Liver (tissue), 9 donors: ENCODE data around the gene APBA3. TPM values are rescaled to one million over a fixed set of nuclear protein-coding genes. Genes with fewer than 3 reads are reported as not detected.

Experiments
- DNase-seq: peaks from one replicate; pipeline ENCODE4 v3.0.0-alpha.2; 2017; ENCODE audit warnings: low spot score
- H3K27ac ChIP-seq, 2 donors: one replicate each; pipeline ENCODE4 v1.7.0; 2013; ENCODE audit warnings: inconsistent platforms in 2 of 2, low read length in 2 of 2, control low read depth in 1 of 2, low read depth in 1 of 2, mild to moderate bottlenecking in 1 of 2
- H3K27me3 ChIP-seq, 4 donors: one replicate each; pipeline versions ENCODE4 v1.6.1 to v1.7.0; 2013; ENCODE audit warnings: low read length in 3 of 4, inconsistent platforms in 1 of 4, mild to moderate bottlenecking in 1 of 4, moderate library complexity in 1 of 4; ENCODE audit not compliant: control insufficient read depth in 4 of 4, insufficient read depth in 4 of 4
- H3K36me3 ChIP-seq, 4 donors: one replicate each; pipeline versions ENCODE4 v1.6.1 to v1.7.0; 2013; ENCODE audit warnings: low read length in 3 of 4, mild to moderate bottlenecking in 3 of 4, low read depth in 1 of 4, moderate library complexity in 1 of 4; ENCODE audit not compliant: control insufficient read depth in 4 of 4, insufficient read depth in 3 of 4
- H3K4me1 ChIP-seq, 4 donors: one replicate each; pipeline versions ENCODE4 v1.6.1 to v1.7.0; 2013; ENCODE audit warnings: low read length in 3 of 4, mild to moderate bottlenecking in 3 of 4, moderate library complexity in 1 of 4; ENCODE audit not compliant: control insufficient read depth in 4 of 4, insufficient read depth in 4 of 4
- H3K4me3 ChIP-seq, 3 donors: one replicate each; pipeline versions ENCODE4 v1.6.1 to v1.7.0; 2013; ENCODE audit warnings: low read length in 3 of 3, control low read depth in 1 of 3, low read depth in 1 of 3, mild to moderate bottlenecking in 1 of 3
- H3K9ac ChIP-seq, 2 donors: one replicate each; pipeline ENCODE4 v1.7.0; 2013; ENCODE audit warnings: low read length in 2 of 2, mild to moderate bottlenecking in 2 of 2, moderate library complexity in 2 of 2, control low read depth in 1 of 2, low read depth in 1 of 2
- H3K9me3 ChIP-seq, 4 donors: one replicate each; pipeline versions ENCODE4 v1.6.1 to v1.7.0; 2013; ENCODE audit warnings: low read length in 3 of 4; ENCODE audit not compliant: control insufficient read depth in 4 of 4
- EGR1 ChIP-seq, 2 donors: IDR thresholded peaks; 2 replicates each; pipeline ENCODE4 v1.6.1; 2016 to 2018; ENCODE audit warnings: antibody characterized with exemption in 2 of 2, low read depth in 2 of 2
- FOXA1 ChIP-seq: IDR thresholded peaks from 2 replicates; pipeline ENCODE4 v1.6.1; 2016; ENCODE audit warnings: antibody characterized with exemption
- FOXA2 ChIP-seq: IDR thresholded peaks from 2 replicates; pipeline ENCODE4 v1.6.1; 2016; ENCODE audit warnings: antibody characterized with exemption
- HNF4A ChIP-seq, 2 donors: conservative IDR thresholded peaks; 2 replicates each; pipeline ENCODE4 v1.6.1; 2016; ENCODE audit warnings: antibody characterized with exemption in 2 of 2, mild to moderate bottlenecking in 2 of 2
- HNF4G ChIP-seq: IDR thresholded peaks from 2 replicates; pipeline ENCODE4 v1.6.1; 2016; ENCODE audit warnings: antibody characterized with exemption
- JUND ChIP-seq, 2 donors: IDR thresholded peaks; 2 replicates each; pipeline ENCODE4 v1.6.1; 2016; ENCODE audit warnings: antibody characterized with exemption in 2 of 2
- NR2F2 ChIP-seq: IDR thresholded peaks from 2 replicates; pipeline ENCODE4 v1.6.1; 2016; ENCODE audit warnings: antibody characterized with exemption
- RAD21 ChIP-seq, 2 donors: IDR thresholded peaks; 2 replicates each; pipeline ENCODE4 v1.6.1; 2016; ENCODE audit warnings: antibody characterized with exemption in 2 of 2, mild to moderate bottlenecking in 2 of 2
- SP1 ChIP-seq: IDR thresholded peaks from 2 replicates; pipeline ENCODE4 v1.6.1; 2018; ENCODE audit warnings: antibody characterized with exemption, mild to moderate bottlenecking
- TAF1 ChIP-seq: conservative IDR thresholded peaks from 2 replicates; pipeline ENCODE4 v1.6.1; 2016; ENCODE audit warnings: antibody characterized with exemption, mild to moderate bottlenecking
- YY1 ChIP-seq: IDR thresholded peaks from 2 replicates; pipeline ENCODE4 v1.6.1; 2016; ENCODE audit warnings: antibody characterized with exemption, mild to moderate bottlenecking
- WGBS: extraction: QIAGEN DNeasy Blood & Tissue Kit; methylation state at CpG from one replicate; pipeline ENCODE4 v1.1.7; 2013; 5-methylcytosine and 5-hydroxymethylcytosine counted together
- polyA plus RNA-seq, 2 donors: library from polyadenylated mRNA; stranded (reverse) in 1 of 2; unstranded in 1 of 2; fragments of 200-250 nt in 1 of 2; fragments of >200 nt in 1 of 2; fragmentation: Nextera tagmentation in 1 of 2; extraction: Ambion mirVana in 1 of 2; gene quantifications; one replicate each; pipeline versions ENCODE4 v1.2.1 to v1.2.3, GENCODE V29; 2013 to 2015
- total RNA-seq, 2 donors: library from RNA; depleted of rRNA; stranded (reverse); fragments of >200 nt; gene quantifications; one replicate each; pipeline ENCODE4 v1.2.3, GENCODE V29; 2014
- TF ChIP-seq, protein P1 (sequence below): fragments of 150-350 bp; IDR thresholded peaks from 2 replicates; pipeline ENCODE4 v1.5.1; 2017; ENCODE audit warnings: improper control_type of control experiment, low read depth, low read length; ENCODE audit not compliant: missing input control
- TF ChIP-seq, protein P2 (sequence below): IDR thresholded peaks from 2 replicates; pipeline ENCODE4 v1.6.1; 2016; ENCODE audit warnings: antibody characterized with exemption
- TF ChIP-seq, protein P3 (sequence below): IDR thresholded peaks from 2 replicates; pipeline ENCODE4 v1.6.1; 2016; ENCODE audit warnings: antibody characterized with exemption, mild to moderate bottlenecking
- TF ChIP-seq, protein P4 (sequence below): IDR thresholded peaks from 2 replicates; pipeline ENCODE4 v1.6.1; 2016; ENCODE audit warnings: antibody characterized with exemption
- TF ChIP-seq, protein P5 (sequence below): IDR thresholded peaks from 2 replicates; pipeline ENCODE4 v1.6.1; 2016; ENCODE audit warnings: antibody characterized with exemption
- donor health status: healthy.
- donor health status: healthy.
- donor health status: healthy.
- donor health status: healthy.
- donor health status: healthy.

Gene APBA3
- total and polyA plus RNA-seq, 4 donors, result 6.4 to 24.3 (median 10.7) TPM

DNA sequence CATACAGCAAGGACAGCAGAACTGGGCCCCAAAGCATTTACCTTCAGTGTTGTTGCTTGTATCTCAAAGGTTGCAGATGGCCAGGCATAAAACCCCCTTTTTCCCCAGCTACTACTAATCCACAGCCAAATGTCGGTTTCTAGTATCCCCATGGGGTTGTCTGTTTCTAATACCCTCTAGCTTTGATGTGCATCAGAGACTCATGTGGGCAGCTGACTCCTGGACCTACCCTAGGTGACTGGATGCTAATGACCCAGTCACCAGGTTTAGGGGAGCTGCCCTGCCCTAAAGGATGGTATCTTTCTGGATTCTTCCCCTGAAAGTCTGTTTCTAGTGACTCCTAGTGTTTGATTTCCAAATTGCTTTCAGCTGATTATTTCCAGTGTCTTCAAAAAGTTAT, 29.4 kb downstream of the APBA3 start:
- DNase-seq, result no peak
- no peak overlapping the region for H3K27ac ChIP-seq
- WGBS, result 97% methylated on average over 1 of the region's 1 CpG
- no peaks in the 10 kb centered on the region for H3K9me3 ChIP-seq
- H3K4me1 ChIP-seq, result no peaks in the 10 kb centered on the region
- no peaks in the 10 kb centered on the region for H3K27me3 ChIP-seq
- TF ChIP-seq NR2F2 (no peak), FOXA1 (no peak), TAF1 (no peak), HNF4A (conservative IDR thresholded peaks at IDR 0.05) (no peak), FOXA2 (no peak), HNF4G (no peak), RAD21 (IDR thresholded peaks at IDR 0.05) (no peak), JUND (IDR thresholded peaks at IDR 0.05) (no peak), YY1 (no peak), SP1 (no peak)
- TF ChIP-seq, protein P1, sequence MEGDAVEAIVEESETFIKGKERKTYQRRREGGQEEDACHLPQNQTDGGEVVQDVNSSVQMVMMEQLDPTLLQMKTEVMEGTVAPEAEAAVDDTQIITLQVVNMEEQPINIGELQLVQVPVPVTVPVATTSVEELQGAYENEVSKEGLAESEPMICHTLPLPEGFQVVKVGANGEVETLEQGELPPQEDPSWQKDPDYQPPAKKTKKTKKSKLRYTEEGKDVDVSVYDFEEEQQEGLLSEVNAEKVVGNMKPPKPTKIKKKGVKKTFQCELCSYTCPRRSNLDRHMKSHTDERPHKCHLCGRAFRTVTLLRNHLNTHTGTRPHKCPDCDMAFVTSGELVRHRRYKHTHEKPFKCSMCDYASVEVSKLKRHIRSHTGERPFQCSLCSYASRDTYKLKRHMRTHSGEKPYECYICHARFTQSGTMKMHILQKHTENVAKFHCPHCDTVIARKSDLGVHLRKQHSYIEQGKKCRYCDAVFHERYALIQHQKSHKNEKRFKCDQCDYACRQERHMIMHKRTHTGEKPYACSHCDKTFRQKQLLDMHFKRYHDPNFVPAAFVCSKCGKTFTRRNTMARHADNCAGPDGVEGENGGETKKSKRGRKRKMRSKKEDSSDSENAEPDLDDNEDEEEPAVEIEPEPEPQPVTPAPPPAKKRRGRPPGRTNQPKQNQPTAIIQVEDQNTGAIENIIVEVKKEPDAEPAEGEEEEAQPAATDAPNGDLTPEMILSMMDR, result no peak
- TF ChIP-seq, protein P2, sequence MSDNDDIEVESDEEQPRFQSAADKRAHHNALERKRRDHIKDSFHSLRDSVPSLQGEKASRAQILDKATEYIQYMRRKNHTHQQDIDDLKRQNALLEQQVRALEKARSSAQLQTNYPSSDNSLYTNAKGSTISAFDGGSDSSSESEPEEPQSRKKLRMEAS, result no peak
- TF ChIP-seq, protein P3, sequence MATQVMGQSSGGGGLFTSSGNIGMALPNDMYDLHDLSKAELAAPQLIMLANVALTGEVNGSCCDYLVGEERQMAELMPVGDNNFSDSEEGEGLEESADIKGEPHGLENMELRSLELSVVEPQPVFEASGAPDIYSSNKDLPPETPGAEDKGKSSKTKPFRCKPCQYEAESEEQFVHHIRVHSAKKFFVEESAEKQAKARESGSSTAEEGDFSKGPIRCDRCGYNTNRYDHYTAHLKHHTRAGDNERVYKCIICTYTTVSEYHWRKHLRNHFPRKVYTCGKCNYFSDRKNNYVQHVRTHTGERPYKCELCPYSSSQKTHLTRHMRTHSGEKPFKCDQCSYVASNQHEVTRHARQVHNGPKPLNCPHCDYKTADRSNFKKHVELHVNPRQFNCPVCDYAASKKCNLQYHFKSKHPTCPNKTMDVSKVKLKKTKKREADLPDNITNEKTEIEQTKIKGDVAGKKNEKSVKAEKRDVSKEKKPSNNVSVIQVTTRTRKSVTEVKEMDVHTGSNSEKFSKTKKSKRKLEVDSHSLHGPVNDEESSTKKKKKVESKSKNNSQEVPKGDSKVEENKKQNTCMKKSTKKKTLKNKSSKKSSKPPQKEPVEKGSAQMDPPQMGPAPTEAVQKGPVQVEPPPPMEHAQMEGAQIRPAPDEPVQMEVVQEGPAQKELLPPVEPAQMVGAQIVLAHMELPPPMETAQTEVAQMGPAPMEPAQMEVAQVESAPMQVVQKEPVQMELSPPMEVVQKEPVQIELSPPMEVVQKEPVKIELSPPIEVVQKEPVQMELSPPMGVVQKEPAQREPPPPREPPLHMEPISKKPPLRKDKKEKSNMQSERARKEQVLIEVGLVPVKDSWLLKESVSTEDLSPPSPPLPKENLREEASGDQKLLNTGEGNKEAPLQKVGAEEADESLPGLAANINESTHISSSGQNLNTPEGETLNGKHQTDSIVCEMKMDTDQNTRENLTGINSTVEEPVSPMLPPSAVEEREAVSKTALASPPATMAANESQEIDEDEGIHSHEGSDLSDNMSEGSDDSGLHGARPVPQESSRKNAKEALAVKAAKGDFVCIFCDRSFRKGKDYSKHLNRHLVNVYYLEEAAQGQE, result no peak
- TF ChIP-seq, protein P4, sequence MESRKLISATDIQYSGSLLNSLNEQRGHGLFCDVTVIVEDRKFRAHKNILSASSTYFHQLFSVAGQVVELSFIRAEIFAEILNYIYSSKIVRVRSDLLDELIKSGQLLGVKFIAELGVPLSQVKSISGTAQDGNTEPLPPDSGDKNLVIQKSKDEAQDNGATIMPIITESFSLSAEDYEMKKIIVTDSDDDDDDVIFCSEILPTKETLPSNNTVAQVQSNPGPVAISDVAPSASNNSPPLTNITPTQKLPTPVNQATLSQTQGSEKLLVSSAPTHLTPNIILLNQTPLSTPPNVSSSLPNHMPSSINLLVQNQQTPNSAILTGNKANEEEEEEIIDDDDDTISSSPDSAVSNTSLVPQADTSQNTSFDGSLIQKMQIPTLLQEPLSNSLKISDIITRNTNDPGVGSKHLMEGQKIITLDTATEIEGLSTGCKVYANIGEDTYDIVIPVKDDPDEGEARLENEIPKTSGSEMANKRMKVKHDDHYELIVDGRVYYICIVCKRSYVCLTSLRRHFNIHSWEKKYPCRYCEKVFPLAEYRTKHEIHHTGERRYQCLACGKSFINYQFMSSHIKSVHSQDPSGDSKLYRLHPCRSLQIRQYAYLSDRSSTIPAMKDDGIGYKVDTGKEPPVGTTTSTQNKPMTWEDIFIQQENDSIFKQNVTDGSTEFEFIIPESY, result no peak
- no peak overlapping the region for H3K4me3 ChIP-seq
- no peak overlapping the region for H3K9ac ChIP-seq
- H3K36me3 ChIP-seq, result peaks cover 0 to 9% (median 2%) of the 10 kb centered on the region in 4 donors

DNA sequence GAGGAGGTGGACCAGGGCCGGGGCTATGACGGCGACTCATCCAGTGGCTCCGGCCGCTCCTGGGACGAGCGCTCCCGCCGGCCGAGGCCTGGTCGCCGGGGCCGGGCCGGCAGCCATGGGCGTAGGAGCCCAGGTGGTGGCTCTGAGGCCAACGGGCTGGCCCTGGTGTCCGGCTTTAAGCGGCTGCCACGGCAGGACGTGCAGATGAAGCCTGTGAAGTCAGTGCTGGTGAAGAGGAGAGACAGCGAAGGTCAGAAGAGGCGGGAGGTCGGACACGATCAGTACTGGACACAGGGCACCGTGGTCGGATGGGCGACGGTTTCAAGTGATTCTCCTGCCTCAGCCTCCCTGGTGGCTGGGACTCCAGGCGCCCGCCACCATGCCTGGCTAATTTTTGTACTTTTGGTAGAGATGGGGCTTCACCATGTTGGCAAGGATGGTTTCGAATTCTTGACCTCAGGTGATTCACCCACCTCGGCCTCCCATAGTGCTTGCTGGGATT, 31.0 kb downstream of the APBA3 start:
- no peak for DNase-seq
- WGBS, result 97% methylated on average over 32 of the region's 32 CpGs

More for the DNA sequence above, 31.0 kb downstream of the APBA3 start:
- Histone ChIP-seq H3K27ac (no peak overlapping the region), H3K36me3 (peaks cover 0 to 3% (median 0%) of the 10 kb centered on the region in 4 donors), H3K27me3 (no peaks in the 10 kb centered on the region), H3K9me3 (no peaks in the 10 kb centered on the region), H3K4me3 (no peak overlapping the region), H3K4me1 (no peaks in the 10 kb centered on the region), H3K9ac (no peak overlapping the region)
- TF ChIP-seq, protein P4, result no peak
- TF ChIP-seq YY1 (no peak), FOXA1 (no peak), EGR1 (IDR thresholded peaks at IDR 0.05; ENCODE audit: low read depth in 2 of 2) (no peak)
- TF ChIP-seq, protein P2, result no peak
- TF ChIP-seq, protein P5, sequence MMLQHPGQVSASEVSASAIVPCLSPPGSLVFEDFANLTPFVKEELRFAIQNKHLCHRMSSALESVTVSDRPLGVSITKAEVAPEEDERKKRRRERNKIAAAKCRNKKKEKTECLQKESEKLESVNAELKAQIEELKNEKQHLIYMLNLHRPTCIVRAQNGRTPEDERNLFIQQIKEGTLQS, result no peak
